Smooth muscle cell of the brain vasculature (primary cell): Measurements from ENCODE around the gene GPR176.
"Not testable (repeated sequence)": the region's sequence is repeated elsewhere in the genome, so short reads cannot be mapped to it uniquely, and the experiment has no call there.

Experiments used
- DNase-seq: peaks from one replicate; pipeline ENCODE4 v3.0.0-alpha.2; 2012; ENCODE audit warnings: low read depth, low spot score

GPR176 gene

DNA sequence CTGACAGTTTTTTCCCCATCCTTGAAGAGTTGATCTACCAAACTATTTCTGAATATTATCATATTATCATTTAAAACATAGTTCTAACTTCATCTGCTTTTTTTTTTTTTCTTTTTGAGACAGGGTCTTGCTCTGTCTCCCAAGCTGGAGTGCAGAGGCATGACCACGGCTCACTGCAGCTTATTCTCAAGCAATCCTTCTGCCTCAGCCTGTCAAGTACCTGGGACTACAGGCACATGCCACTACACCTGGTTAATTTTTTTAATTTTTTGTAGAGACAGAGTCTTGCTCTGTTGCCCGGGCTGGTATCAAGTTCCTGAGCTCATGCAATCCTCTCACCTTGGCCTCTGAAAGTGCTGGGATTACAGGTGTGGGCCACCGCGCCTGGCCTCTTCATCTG, 15.2 kb upstream of the GPR176 start:
- no peak for DNase-seq

DNA sequence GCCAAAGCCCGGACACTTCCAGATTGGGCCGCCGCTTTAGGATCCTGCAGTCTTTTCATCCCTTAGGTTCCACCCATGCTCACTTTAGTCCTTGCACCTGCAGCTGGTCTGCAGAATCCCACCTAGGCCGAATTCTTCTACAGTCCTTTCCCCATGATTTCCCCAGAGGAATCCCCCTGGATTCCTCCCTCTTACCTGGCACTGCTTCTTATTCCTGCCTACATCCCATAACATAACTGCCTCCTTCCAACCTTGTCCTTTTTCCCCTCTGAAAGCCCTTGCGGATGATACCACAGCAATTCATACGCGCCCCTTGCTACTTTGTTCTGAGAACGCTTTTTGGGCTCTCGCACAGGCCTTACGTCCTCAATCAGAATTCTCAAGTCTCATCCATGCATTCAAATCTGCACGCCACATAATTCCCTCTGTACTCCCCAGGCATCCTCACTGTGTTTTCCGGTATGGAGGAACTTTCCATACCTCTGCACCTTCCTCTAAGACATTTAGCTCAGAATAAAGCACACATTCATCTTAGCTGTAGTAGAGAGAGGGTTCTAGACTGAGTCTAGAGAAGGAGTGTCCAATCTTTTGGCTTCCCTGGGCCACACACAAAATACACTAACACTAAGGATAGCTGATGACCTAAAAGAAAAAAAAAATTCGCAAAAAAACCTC, 14.5 kb upstream of the GPR176 start:
- DNase-seq, result no peak

DNA sequence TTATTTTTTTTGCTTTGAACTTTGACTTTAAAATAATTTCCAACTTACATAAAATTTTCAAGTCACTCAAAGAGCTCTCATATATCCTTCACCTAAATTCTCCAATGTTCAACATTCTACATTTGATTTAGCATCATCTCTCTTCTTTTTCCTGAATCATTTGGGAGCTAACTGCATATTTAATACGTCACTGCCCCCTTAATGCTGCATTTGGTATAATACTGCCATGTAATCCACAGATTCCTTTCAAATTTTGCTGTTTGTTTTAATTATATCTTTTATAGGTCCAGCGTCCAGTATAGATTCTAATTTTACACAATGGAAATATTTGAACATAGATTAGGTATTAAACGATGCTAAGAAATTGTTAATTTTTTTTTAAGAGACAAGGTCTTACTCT, 11.5 kb upstream of the GPR176 start:
- no peak for DNase-seq

DNA sequence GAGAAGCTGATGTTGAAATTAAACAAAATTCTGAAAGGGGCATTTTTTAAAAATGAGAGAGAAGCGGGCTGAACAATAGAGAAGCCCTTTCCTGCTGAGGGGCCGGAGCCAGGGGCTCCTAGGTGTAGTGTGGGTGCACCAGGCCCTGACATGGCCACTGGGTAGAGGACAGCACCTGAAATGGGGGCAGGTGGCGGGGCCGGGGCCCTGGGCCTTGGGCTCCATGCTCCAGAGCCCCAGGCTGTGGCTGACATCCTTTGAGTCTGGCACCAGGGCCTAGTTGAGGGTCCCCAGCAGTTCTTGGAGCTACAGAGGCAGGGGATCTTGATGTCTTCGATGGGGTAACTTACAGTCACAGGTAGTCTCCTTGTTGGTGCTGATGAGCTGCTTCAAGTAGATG, 6.5 kb upstream of the GPR176 start:
- no peak for DNase-seq

DNA sequence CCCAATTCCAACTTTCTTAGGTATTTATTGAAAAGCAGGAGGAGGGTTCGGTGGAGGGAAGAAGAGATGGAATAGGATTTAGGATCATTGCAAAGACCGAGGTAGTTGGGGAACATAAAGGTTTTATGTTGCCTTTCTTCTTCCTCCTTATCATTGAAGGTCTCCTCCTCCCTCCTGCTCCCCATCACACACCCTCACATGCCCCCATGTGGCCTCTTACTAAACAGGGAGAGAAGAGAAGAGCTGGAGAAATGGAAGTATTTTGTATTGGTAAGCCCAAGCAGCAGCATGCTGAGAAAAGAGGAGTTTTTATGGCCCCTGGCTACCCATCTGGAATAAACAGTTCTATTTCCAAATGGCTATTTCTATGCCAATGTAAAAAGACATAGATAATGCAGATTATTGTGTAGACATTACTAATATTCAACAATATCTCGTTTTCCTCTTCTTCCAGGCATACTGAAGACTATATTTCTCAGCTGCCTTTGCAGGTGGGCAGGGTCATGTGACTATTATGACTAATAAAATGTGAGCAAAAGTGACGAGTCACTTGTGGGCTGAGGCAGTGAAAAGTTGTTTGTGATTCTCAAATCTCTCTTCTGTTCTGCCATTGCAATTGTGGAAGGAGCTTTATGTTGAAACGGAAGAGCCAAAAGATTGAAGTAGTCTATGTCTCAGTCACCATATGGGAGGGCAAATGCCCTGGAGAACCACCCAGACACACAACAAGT, 5.2 kb upstream of the GPR176 start:
- DNase-seq, result no peak

DNA sequence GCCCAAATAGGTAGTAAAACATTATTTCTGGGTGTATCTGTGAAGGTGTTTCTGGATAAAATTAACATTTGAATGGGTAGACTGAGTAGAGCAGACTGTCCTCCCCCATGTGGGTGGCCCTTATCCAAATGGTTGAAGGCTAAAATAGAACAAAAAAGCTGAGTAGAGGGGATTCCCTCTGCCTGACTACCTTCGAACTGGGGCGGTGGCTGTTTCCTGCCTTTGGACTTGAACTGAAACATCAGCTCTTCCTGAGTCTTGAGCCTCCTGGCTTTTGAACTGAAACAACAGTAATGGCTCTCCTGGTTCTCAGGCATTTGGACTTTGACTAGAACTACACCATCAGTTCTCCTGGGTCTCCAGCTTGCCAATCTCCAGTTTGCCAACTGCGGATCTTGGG, 4.4 kb upstream of the GPR176 start:
- DNase-seq, result no peak

DNA sequence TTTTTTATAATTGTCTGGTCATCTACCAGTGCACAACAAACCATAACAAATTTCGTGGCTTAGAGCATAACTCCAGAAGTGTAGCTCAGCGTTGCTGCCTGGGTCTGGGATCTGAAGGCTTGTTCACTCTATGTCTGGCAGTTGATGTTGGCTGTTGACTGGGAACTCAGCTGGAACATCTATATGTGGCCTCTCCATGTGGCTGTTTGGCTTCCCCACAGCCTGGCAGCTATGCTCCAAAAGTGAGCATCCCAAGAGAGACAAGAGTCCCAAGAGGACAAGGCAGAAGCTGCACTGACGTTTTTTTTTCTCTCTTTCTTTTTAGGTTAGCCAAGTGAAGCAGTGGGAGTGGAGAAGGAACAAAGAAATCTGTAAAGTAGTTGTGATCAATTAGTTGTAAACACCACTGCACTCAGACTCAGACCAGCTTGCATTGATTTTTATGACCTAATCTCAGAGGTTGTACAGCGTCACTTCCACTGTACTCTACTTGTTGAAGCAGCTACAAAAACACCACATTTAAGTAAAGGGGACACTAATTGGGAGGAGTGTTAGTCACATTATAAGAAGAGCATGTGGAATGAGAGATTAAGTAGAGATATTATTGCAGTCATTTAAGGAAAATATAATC, 2.5 kb upstream of the GPR176 start:
- no peak for DNase-seq

DNA sequence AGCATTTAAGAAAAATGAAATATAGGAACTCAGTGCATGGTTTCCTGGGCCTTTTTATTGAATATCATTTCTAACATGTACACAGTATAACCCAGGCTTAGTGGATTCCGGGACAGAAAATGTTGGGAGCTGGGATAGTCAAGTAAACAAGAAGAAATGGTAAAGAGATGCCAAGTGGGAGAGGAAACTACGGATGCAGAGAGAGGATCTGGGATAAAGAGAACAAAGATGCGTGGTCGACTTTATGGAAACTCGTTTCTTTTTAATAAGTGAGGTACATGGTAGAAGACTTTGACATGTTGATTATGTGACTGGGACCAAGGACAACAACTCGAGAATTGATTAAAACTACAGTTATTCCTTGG, 1.2 kb upstream of the GPR176 start:
- DNase-seq, result no peak

DNA sequence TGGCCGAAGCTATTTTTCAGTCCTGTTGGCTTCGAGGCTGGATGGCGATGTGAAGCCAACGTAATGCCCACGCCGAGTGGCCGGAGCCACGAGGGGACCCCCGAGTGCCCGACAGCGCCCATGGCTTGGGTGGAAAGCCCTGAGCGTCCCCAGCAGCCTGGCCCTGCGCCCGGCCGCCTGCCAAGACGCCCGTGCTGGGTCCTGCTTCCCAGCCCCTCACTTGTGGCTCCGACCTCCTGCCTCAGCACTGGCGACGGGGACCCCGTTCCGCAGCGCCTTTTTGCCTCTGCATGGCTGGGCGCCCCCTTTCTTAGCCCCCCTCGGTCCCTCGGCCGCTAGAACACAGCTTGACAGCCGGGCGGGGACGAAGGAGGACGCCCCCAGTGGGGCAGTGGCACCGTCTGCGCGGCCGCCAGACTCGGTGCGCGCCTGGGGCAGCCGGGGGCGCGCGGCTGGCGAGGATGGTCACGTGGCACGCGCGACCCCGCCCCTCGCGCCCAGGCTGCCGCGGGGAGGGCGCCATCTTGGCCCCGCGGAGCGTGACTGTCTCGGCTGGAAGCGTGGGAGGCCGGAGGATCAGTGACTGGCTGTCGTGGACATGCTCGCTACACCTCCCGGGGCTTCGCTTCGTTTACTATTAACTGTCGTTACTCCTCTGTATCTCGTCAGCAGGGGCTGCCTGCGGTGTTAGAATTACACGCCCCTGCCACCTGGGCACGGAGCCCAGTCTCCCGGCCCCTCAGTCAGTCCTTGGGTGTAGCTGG, 626 bp upstream of the GPR176 start:
- no peak for DNase-seq

DNA sequence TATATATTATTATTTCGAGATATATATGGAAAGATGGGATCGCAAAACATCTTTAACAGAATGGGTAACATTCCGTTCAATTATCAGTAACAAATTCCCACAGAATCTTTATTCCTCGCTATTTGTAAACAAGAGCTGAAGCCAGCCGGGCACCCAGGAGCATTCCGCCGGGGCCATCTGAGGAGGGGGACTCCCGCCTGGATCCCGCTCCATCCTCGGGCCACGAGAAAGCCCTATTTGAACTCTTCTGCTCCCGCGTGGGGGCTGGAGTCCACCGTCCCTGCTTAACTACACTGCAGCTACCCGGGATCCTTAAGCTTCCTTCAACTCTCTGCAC, 687 bp downstream of the GPR176 start:
- no peak for DNase-seq

DNA sequence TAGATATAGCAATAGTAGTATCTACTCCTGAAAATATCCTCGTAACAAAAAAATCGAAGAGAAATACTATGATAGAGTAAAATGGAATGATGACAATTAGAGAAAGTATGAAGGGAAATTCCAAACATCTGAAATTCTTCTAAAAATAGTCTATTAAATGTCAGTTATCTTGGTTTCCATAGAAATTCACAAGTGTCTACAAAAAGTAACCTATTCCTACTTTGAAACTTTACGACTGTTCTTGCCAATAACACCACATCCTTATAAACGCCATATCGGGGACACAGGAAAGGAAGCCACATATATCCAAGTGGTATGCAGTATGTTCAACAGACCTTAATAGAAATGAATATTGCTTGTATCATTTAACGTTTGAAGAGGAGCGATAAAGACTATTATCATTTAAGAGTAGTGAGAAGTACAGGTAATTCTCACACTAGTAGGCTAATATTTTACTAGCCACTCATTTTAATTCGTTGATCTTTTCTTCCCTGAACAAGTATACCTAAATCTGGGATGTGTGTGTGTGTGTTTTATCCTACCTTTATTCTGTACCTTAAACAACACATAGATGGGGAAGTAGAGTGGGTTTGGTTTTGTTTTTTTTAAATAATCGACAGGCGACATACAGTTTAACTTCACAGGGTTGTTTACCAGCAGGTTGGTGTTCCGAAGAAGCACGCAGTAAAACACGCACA, 1.2 kb downstream of the GPR176 start:
- no peak for DNase-seq

DNA sequence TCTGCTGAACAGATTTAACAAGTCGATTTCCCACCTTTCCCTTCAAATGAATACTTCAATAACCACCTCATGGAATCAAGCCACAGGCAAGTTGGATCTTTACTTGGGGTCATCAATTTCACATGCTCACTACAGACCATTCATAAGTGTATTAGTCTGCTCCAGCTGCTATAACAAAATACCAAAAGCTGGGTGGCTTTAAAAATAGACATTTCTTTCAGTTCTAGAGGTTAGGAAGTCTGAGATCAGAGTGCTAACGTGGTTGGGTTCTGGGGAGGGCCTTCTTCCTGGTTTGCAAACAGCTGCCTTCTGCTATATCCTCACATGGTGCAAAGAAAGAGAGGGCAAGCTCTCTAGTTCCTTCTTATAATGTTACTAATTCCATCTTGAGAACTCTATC, 5.1 kb downstream of the GPR176 start:
- no peak for DNase-seq

DNA sequence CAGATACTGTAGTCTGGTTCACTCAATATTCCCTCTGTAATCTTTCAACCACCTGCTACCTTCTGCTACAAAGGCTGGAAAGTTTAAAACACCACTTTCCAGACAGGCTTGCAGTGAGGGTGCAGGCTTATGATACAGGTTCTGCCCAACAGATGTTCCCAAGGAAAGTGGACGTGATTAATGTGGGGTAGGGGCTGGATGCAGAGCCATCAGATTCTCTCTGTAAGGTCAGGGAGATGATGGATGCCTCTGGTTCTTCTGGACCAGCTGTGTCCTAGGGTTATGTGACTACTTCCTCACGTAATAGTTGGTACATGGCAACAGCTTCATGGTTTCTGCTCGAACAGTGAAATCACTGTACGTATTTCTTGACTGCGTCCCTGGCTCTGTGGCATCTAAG, 11.1 kb downstream of the GPR176 start:
- DNase-seq, result no peak

DNA sequence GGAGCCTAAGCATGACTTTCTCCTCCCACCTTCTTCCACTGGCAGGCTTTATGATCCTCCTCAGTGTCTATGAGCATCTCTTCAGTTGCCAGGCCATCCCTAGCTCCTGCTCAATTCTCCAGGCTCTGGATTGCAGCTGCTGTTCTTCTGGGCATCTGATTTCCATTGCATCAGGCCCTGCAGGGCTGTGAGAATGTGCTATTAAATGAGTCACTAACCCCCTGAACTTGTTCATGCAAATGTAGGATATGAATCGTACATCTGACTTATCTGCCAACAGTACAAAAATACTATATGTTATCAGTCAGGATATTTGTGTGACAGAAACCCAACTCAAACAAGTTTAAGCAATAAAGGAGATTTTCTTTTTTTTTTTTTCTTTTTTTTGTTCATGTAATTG, 11.9 kb downstream of the GPR176 start:
- no peak for DNase-seq

DNA sequence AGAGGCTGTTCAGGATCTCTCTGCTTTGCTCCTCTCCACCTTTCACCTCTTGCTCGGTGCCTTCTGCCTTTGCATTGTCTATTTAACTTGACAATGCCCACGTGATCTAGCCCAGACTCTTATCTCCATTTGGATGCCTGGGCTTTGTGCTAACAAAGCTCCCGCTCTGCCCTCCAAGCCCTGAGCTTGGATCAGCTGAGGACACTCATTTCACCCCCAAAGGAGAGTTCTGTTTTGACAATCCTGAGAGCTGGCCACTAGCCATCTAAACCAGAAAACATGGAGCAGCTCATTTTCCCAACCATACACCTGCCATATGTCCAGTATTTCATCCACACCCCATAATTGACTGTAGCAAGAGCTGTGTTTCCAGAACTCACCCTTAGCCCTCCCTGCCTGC, 12.8 kb downstream of the GPR176 start:
- no peak for DNase-seq

DNA sequence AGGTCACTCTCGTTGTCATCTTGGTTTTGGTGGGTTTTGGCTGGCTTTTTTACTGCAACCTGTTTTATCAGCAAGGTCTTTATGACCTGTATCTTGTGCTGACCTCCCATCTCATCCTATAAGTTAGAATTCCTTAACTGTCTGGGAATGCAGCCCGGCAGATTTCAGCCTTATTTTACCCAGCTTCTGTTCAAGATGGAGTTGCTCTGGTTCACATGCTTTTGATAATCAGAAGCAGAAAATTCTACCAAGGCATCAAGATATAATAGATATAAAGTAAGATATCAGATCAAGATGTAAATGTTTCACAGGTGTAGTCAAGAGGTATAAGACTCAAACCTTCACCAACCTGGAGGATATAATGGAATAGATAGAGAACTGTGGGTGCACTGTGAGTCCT, 16.0 kb downstream of the GPR176 start:
- no peak for DNase-seq

DNA sequence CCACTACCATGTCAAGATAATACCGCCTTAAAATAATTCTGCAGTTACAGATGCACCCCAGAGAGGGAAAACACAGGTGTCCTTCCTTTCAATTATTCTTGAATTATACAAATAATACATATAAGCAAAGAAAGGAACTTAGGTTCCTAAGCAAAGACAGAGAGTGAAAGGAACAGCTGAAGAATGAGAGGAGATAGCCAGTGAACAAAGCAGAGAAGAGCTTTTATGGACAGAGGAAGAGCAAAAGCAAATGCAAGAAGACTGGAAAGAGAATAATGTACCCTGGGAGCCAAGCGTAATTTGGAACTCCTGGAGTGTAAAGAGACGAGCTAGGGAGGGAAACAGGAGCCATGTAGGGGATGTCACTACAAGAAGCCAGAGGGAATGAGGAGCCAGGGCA, 21.7 kb downstream of the GPR176 start:
- no peak for DNase-seq

DNA sequence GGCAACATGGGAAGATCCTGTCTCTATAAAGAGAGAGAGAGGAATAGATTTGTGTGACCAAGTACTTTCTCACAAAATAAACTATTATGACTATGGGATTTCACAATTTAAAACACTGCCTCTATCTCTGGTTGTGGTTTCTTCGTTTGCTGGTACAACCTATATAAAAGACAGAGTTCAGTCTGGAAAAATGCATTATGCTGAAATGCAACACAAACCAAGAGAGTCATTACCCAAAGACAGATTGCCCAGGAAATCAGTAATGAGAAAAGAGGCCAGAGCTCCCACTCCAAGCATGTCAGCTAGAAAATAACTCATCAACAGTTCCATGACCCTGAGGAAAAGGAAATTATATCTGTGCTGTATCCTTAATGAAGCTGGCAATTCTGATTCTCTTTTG, 23.2 kb downstream of the GPR176 start:
- DNase-seq, result no peak

DNA sequence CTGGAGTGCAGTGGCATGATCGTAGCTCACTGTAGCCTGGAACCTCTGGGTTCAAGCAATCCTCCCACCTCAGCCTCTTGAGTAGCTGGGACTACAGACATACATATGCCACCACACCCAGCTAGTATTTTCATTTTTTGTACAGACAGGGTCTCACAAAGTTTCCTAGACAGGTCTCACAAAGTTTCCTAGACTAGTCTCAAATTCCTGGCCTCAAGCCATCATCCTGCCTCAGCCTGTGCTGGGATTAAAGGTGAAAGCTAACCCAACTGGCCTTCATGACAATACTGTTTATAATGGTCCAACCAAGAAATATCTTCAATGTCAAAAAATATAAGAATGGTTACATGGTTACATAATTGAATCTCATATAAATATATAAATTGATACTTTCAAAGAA, 24.0 kb downstream of the GPR176 start:
- no peak for DNase-seq

DNA sequence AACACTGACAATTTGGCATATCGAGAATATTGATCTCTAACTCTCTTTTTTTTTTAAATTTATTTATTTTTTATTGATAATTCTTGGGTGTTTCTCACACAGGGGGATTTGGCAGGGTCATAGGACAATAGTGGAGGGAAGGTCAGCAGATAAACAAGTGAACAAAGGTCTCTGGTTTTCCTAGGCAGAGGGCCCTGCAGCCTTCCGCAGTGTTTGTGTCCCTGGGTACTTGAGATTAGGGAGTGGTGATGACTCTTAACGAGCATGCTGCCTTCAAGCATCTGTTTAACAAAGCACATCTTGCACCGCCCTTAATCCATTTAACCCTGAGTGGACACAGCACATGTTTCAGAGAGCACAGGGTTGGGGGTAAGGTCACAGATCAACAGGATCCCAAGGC, 27.0 kb downstream of the GPR176 start:
- DNase-seq, result not testable (repeated sequence)

DNA sequence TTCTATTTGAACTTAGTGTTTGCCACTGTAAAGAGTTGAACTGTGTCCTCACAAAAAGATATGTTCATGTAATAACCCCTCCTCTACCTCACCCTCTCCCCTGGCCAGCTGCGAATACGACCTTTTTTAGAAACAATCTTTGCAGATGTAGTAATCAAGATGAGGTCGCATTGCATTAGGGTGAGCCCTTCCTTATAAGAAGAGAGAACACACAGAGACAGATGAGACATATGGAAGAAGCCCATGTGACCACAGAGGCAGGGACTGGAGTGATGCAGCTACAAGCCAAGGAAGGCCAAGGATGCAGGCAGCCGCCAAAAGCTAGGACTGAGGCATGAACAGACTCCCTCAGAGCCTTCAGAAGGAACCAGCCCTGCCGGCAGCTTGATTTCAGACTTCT, 27.6 kb downstream of the GPR176 start:
- DNase-seq, result no peak

DNA sequence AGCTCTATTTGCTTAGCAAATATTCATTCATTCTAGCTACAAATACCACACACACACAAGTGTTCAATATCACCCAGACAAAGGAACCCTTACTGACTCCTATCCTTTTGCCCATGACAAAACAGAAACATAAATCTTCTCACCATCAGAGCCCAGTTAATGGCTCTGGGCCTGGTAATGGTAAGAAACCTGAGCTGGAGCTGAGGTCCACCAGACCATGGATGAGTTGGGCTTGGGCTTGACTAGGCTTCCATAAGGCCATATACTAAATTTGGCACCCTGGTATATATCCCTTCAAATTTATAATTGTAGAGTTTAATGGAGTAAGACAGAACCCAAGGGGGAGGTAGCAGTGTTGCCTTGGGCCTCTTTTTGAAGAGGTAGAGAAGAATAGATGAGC, 29.4 kb downstream of the GPR176 start:
- DNase-seq, result no peak
